ENCODE data around the gene KCTD10. TPM values are rescaled to one million over a fixed set of nuclear protein-coding genes. Genes with fewer than 3 reads are reported as not detected.

KCTD10 gene
- total RNA-seq, 4 donors from 2014 or later = 90.7 to 115 (median 104) TPM

DNA sequence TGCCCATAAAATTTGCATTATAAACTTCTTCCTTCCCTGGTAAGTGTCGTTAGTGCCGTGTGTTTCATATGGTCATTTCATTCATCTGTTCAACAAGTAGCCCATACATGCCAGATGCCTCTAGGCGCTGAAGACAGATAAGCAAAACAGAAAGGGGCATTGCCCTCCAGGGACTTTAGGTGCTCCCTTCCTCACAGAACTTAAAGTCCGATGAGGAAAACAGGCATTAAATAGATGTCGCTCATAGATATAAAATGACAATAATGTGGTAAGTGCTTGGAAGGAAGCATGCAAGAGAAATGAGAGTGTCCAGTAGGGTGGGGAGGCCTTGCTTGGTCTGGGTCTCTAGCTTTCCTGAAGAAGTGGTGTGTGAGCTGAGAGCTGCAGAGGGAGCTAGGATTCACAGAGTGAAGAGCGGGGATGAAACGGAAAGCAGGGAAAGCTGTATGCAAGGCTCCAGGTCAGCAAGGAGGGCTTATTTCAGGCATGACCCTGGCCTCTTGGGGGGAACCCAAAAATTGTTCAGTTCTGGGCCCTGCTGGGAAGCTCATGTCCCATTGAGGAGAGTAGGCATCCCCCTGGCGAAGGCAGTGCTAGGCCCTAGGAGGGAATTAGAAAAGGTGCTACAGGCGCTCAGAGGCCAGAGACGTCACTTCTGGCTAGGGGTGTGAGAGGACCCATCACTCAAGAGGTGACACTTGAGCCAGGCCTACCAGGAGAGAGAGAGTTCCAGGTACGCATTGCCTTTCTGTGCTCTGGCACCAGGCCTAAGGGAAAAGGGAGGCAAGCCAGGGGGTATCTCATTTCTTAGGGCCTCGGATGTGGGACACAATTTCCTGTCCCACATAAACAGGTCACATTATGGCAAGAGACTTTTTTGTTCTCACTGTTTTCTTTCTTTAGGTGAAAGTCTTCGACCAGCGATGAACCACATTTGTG lies 12.2 kb upstream of the KCTD10 start:
- 88% methylated on average over 12 of the region's 14 CpGs for WGBS
- intact Hi-C loops (cut with DNase I) = no loop called here
- DNase-seq (ENCODE audit: extremely low spot score) = no peak
- Histone ChIP-seq H3K27me3 (no peaks in the 10 kb centered on the region), H3K27ac (replicated peaks in 1 of 4) (no peak overlapping the region), H3K4me3 (no peak overlapping the region), H3K4me1 (no peaks in the 10 kb centered on the region), H3K36me3 (peaks cover 73 to 100% (median 97%) of the 10 kb centered on the region in 4 donors), H3K9me3 (no peaks in the 10 kb centered on the region)
- TF ChIP-seq, protein P1, sequence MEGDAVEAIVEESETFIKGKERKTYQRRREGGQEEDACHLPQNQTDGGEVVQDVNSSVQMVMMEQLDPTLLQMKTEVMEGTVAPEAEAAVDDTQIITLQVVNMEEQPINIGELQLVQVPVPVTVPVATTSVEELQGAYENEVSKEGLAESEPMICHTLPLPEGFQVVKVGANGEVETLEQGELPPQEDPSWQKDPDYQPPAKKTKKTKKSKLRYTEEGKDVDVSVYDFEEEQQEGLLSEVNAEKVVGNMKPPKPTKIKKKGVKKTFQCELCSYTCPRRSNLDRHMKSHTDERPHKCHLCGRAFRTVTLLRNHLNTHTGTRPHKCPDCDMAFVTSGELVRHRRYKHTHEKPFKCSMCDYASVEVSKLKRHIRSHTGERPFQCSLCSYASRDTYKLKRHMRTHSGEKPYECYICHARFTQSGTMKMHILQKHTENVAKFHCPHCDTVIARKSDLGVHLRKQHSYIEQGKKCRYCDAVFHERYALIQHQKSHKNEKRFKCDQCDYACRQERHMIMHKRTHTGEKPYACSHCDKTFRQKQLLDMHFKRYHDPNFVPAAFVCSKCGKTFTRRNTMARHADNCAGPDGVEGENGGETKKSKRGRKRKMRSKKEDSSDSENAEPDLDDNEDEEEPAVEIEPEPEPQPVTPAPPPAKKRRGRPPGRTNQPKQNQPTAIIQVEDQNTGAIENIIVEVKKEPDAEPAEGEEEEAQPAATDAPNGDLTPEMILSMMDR (IDR thresholded peaks at IDR 0.05) = no peak
- TF ChIP-seq POLR2AphosphoS5 (IDR thresholded peaks at IDR 0.05) = no peak
- no peak for TF ChIP-seq EP300 (IDR thresholded peaks at IDR 0.05)
- no peak for TF ChIP-seq POLR2A (IDR thresholded peaks at IDR 0.05; ENCODE audit: low read depth)

DNA sequence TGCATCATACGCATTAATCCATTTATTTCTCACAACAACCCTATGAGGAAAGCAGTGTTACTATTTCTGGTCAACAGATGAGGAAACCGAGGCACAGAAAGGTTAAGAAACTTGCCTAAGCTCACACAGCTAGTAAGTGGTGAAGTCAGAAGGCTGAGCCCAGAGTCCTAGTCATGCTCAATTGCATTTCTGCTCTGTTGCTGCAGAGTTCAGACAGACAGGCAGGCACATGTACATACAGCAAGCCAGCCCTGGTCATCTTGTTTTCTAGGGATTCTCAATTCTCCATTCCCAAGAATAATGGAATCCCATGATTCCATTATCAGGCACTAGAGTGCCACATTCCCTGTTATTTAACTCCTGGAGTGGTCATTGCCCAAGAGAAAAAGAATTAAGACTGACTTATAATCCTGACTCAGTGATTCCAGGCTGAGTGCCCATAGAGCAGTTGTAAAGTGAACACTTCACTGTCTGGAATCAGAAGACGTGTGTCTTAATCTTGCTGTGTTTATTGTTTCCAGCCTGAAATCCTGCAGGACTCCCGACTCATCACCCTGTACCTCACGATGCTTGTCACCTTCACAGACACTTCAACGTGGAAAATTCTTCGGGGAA lies 11.1 kb upstream of the KCTD10 start:
- Histone ChIP-seq H3K4me1 (no peaks in the 10 kb centered on the region), H3K27me3 (no peaks in the 10 kb centered on the region), H3K4me3 (no peak overlapping the region), H3K9me3 (no peaks in the 10 kb centered on the region), H3K36me3 (peaks cover 81 to 100% (median 98%) of the 10 kb centered on the region in 4 donors), H3K27ac (replicated peaks in 1 of 4) (no peak overlapping the region)
- WGBS = 81% methylated on average over 7 of the region's 7 CpGs
- intact Hi-C loops (cut with DNase I) = no loop called here
- DNase-seq (ENCODE audit: extremely low spot score) = no peak
- no peak for TF ChIP-seq POLR2AphosphoS5 (IDR thresholded peaks at IDR 0.05)
- no peak for TF ChIP-seq POLR2A (IDR thresholded peaks at IDR 0.05; ENCODE audit: low read depth)
- TF ChIP-seq EP300 (IDR thresholded peaks at IDR 0.05) = no peak
- TF ChIP-seq, protein P1 (IDR thresholded peaks at IDR 0.05) = no peak

DNA sequence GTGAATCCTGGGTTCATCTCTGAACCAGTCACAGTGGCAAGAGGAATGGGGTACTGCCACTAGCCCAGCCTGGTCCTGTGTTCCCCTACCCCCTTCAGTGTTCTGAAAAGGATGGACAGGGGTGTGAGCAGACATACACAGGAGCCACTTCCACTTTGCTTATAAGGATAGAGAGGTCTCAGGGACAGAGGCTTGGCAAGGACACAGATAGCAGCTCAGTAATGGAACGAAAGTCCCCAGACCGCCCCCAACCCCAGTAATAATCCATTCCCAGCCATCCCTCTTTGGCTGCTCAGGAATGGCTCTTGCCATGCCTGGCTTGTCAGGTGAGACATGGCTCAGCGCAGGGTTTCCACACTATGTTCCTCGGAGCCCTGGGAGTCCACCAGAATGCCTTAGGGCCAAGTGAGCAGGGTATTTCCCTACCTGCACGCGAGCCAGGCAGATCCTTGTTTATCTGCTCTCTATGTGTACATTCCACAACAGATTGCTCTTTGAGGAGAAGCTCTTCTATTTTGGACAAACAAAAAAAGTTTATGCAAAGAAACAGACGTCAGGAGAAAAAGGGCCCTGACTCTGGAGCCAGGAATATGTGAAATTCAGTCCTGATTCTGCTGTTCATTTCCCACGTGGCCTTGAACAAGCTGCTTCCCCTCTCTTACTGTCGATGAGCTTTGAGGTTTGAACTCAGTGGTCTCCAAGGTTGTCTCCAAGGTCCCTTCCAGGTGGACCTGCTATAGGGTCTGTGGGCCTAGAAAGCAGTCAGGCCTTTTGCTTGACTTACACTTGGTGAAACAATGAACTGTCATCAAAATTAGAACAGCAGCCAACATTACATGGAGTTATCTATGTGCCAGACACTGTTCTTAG lies 10.3 kb upstream of the KCTD10 start:
- TF ChIP-seq POLR2AphosphoS5 (IDR thresholded peaks at IDR 0.05) (no peak), EP300 (IDR thresholded peaks at IDR 0.05) (no peak), POLR2A (IDR thresholded peaks at IDR 0.05; ENCODE audit: low read depth) (no peak)
- Histone ChIP-seq H3K36me3 (peaks cover 81 to 100% (median 99%) of the 10 kb centered on the region in 4 donors), H3K27ac (replicated peaks in 1 of 4) (no peak overlapping the region), H3K27me3 (no peaks in the 10 kb centered on the region), H3K9me3 (no peaks in the 10 kb centered on the region), H3K4me1 (no peaks in the 10 kb centered on the region), H3K4me3 (no peak overlapping the region)
- 98% methylated on average over 8 of the region's 9 CpGs for WGBS
- no peak for DNase-seq (ENCODE audit: extremely low spot score)
- intact Hi-C loops (cut with DNase I) = no loop called here

DNA sequence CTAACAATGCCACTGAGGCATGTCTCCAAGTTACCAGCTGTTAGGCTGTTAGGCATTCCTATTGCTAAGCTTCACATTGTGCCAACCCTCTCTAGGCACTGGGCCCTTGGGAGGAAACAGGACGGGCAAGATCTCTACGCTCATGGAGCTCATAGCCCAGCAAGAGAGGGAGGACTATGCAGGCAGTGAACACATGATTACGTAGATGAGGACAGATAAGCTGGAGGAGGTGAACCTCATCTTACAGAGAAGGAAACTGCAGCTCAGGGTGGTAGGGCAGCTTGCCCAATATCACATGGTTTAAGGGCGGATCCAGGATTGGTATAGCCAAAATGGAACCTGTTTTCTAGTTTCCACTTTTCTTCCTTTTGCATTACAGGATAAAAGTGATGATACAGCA lies 8.1 kb upstream of the KCTD10 start:
- Histone ChIP-seq H3K4me1 (peaks cover 0 to 3% (median 0%) of the 10 kb centered on the region in 4 donors), H3K4me3 (no peak overlapping the region), H3K27me3 (no peaks in the 10 kb centered on the region), H3K36me3 (peaks cover 62 to 81% (median 77%) of the 10 kb centered on the region in 4 donors), H3K27ac (replicated peaks in 1 of 4) (no peak overlapping the region), H3K9me3 (no peaks in the 10 kb centered on the region)
- intact Hi-C loops (cut with DNase I) = no loop called here
- no peak for DNase-seq (ENCODE audit: extremely low spot score)
- 77% methylated on average over 4 of the region's 4 CpGs for WGBS
- no peak for TF ChIP-seq POLR2AphosphoS5 (IDR thresholded peaks at IDR 0.05)
- no peak for TF ChIP-seq EP300 (IDR thresholded peaks at IDR 0.05)
- no peak for TF ChIP-seq POLR2A (IDR thresholded peaks at IDR 0.05; ENCODE audit: low read depth)
- TF ChIP-seq, protein P1 (IDR thresholded peaks at IDR 0.05) = no peak
